ENCODE results near the gene PRCP. TPM values are rescaled to one million over a fixed set of nuclear protein-coding genes. Genes with fewer than 3 reads are reported as not detected.
A peak's percentile ranks its signal among the peaks of the same experiment; 100 is the strongest.

The PRCP gene
- total RNA-seq, 2 donors from 2014 or later: 23.0 to 28.7 TPM

- ATAC-seq: no peak
- H3K9me3 ChIP-seq (ENCODE audit: control insufficient read depth, low read length, poor library complexity, severe bottlenecking): no peaks in the 10 kb centered on the region
- Mint-ChIP-seq H3K4me1 (peaks cover 25% of the 10 kb centered on the region), H3K4me3 (no peak overlapping the region), H3K27me3 (no peaks in the 10 kb centered on the region), H3K36me3 (ENCODE audit: low read depth) (peaks cover 6% of the 10 kb centered on the region), H3K27ac (no peak overlapping the region)
- DNase-seq: no peak
Measured at GRCh38 chr11:82874646-82875523, 25.3 kb downstream of the PRCP start.

DNA sequence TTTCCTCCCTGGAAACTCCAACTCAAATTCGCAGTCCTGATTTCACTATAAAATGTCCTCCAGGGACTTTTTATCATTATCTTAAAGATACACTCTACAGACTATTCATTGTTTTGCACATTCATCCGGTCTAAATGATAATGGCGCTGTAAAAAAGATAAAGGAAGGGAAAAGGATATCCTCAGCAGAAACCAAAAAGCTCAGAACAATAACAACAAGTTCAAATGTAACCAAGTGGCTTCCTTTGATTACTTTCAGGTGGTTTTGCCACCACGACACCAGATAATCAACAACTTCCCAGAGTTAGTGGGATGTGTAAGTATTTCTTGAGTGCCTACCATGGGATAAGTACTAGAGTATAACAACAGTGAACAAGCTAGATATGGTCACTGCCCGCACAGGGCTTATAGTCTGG is 26.3 kb downstream of the PRCP start:
- no peaks in the 10 kb centered on the region for H3K9me3 ChIP-seq (ENCODE audit: control insufficient read depth, low read length, poor library complexity, severe bottlenecking)
- DNase-seq (no peak), ATAC-seq (peak; percentile 84)
- peak overlapping the region; percentile 82 for H3K27ac Mint-ChIP-seq
- peaks cover 25% of the 10 kb centered on the region for H3K4me1 Mint-ChIP-seq
- H3K4me3 Mint-ChIP-seq: peak overlapping the region; percentile 41
- H3K27me3 Mint-ChIP-seq: no peaks in the 10 kb centered on the region
- H3K36me3 Mint-ChIP-seq (ENCODE audit: low read depth): peaks cover 4% of the 10 kb centered on the region

DNA sequence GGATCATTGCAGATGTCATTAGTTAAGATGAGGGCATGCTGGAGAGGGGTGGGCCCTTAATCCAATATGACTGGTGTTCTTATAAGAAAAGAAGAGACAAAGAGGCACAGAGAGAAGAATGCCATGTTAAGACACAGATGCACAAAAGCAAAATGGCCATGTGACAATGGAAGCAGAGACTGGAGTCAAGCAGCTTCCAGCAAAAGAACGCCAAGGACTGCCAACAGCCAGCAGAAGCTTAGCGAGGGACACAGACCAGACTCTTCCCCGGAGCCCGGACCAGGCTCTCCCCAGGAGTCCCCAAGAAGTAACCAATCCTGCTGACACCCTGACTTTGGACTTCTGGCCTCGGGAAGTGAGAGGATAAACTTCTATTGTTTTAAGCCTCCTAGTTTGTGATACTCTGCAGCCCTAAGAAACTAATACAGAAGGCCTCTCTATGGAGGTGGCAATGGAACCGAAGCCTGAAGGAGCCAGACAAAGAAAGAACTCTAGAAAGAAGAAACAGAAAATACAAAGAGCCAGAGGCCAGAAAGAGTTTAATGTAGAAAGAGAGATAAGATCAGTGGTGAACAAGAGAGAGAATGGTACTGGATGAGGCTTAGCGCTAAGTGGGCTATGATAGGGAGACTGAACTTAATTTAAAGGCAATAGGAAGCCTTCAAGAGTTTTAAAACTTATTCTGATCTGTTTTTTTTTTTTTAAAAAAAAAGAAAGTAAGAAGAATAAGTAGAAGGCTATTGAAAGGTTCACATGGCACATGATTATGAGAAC is 27.7 kb downstream of the PRCP start:
- Mint-ChIP-seq H3K27ac (peak overlapping the region; percentile 69), H3K4me1 (peaks cover 27% of the 10 kb centered on the region)

GRCh38 chr11:82871646-82872045 is 28.6 kb downstream of the PRCP start:
- Mint-ChIP-seq H3K27me3 (no peaks in the 10 kb centered on the region), H3K27ac (peak overlapping the region; percentile 1), H3K4me1 (peaks cover 30% of the 10 kb centered on the region), H3K36me3 (ENCODE audit: low read depth) (peaks cover 2% of the 10 kb centered on the region), H3K4me3 (no peak overlapping the region)
- no peak for ATAC-seq
- no peaks in the 10 kb centered on the region for H3K9me3 ChIP-seq (ENCODE audit: control insufficient read depth, low read length, poor library complexity, severe bottlenecking)
- no peak for DNase-seq

More for the DNA sequence above, 27.7 kb downstream of the PRCP start:
- Mint-ChIP-seq H3K27me3 (no peaks in the 10 kb centered on the region), H3K36me3 (ENCODE audit: low read depth) (peaks cover 4% of the 10 kb centered on the region), H3K4me3 (no peak overlapping the region)
- DNase-seq: no peak
- H3K9me3 ChIP-seq (ENCODE audit: control insufficient read depth, low read length, poor library complexity, severe bottlenecking): no peaks in the 10 kb centered on the region
- no peak for ATAC-seq

DNA sequence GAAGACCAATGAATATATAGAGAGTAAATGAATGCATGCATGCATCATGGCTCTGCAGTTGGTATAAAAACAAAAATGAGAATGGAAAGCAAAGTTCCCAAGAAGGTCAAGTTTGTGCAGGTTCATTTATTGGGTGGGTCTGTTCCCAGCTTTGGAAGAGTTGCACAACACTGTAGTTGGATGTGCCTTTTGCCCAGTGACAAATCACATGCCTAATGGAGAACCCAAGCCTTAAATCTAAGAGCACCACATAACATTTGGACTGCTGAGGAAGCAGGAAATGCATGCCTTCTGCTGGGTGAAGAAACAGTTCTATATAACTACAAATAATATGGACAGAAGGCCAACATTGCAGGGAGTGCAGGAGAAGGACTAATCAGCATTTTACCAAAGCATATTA is 30.6 kb downstream of the PRCP start:
- Mint-ChIP-seq H3K4me1 (peaks cover 24% of the 10 kb centered on the region), H3K36me3 (ENCODE audit: low read depth) (peaks cover 2% of the 10 kb centered on the region), H3K27ac (peak overlapping the region; percentile 77), H3K27me3 (no peaks in the 10 kb centered on the region), H3K4me3 (no peak overlapping the region)
- DNase-seq (no peak), ATAC-seq (no peak)
- H3K9me3 ChIP-seq (ENCODE audit: control insufficient read depth, low read length, poor library complexity, severe bottlenecking): no peaks in the 10 kb centered on the region

- H3K4me3 Mint-ChIP-seq: no peak overlapping the region
- DNase-seq (peak; percentile 44 to 69 (median 52)), ATAC-seq (peak; percentile 69)
- no peaks in the 10 kb centered on the region for H3K9me3 ChIP-seq (ENCODE audit: control insufficient read depth, low read length, poor library complexity, severe bottlenecking)
- H3K4me1 Mint-ChIP-seq: peaks cover 13% of the 10 kb centered on the region
- peaks cover under 1% of the 10 kb centered on the region for H3K36me3 Mint-ChIP-seq (ENCODE audit: low read depth)
- no peaks in the 10 kb centered on the region for H3K27me3 Mint-ChIP-seq
- H3K27ac Mint-ChIP-seq: peak overlapping the region; percentile 43
Measured at GRCh38 chr11:82867495-82868082, 32.6 kb downstream of the PRCP start.

DNA sequence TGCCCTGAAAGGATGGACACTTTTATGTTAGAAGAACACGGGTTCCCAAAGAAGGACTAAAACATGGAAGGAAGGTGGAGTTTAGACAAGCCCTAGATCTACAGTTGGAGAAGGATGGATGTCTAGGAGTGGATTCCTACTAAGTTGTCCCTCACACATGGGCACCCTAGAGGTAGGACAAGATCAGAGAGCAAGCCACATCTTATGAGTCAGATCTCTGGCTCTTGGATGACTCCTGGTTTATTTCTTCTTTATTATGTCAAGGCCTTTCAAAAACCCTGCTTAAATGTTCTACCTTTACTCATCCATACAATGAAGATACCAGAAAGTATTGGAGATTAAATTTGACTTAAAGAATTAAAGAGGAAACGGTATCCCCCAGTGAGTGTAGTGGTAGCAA is 34.4 kb downstream of the PRCP start:
- H3K9me3 ChIP-seq (ENCODE audit: control insufficient read depth, low read length, poor library complexity, severe bottlenecking): no peaks in the 10 kb centered on the region
- Mint-ChIP-seq H3K27me3 (no peaks in the 10 kb centered on the region), H3K27ac (no peak overlapping the region), H3K4me3 (no peak overlapping the region), H3K4me1 (peaks cover 10% of the 10 kb centered on the region), H3K36me3 (ENCODE audit: low read depth) (no peaks in the 10 kb centered on the region)
- no peak for ATAC-seq
- DNase-seq: no peak

DNA sequence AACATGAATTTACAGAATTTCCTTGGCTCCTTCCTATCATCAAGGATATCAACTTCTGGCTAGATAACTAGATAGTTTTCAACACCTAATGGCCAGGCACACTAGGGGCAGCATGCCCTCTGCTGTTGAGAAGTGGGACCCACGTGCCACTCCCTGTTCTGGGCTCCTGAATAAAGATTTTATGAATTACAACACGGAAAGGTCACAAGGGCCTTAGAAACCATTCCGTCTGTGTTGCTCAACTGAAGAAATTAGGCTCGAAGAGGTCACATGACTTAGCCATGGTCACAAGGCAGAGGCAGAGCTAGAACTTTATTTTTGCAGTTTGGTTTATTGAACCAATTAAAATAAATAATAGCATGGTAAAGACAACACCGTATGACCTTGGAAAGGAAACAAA is 36.0 kb downstream of the PRCP start:
- no peak for DNase-seq
- peak; percentile 46 for ATAC-seq

DNA sequence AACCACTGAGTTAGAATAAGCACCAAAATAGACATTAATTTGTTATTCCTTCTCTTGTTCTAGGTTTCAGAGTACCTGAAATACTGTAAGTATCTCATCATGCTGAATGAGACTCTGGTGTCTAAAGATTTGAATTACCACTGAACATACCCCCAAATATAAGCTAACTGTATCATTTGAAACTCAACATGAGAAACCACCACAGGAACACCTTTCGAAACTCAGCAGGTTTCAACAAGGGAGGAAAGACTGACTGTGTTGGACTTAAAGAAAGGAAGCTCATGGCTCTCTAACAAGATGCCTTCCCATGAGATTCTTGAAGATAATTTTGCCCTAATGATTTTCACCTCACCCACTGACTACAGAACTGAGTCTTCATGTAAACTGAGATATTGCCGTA is 37.0 kb downstream of the PRCP start:
- DNase-seq (no peak), ATAC-seq (no peak)
- H3K9me3 ChIP-seq (ENCODE audit: control insufficient read depth, low read length, poor library complexity, severe bottlenecking): no peaks in the 10 kb centered on the region
- Mint-ChIP-seq H3K27me3 (no peaks in the 10 kb centered on the region), H3K36me3 (ENCODE audit: low read depth) (no peaks in the 10 kb centered on the region), H3K4me1 (peaks cover 10% of the 10 kb centered on the region), H3K27ac (no peak overlapping the region), H3K4me3 (no peak overlapping the region)

More for the DNA sequence above, 36.0 kb downstream of the PRCP start:
- no peaks in the 10 kb centered on the region for H3K9me3 ChIP-seq (ENCODE audit: control insufficient read depth, low read length, poor library complexity, severe bottlenecking)
- no peaks in the 10 kb centered on the region for H3K36me3 Mint-ChIP-seq (ENCODE audit: low read depth)
- H3K27ac Mint-ChIP-seq: no peak overlapping the region
- H3K4me3 Mint-ChIP-seq: no peak overlapping the region
- no peaks in the 10 kb centered on the region for H3K27me3 Mint-ChIP-seq
- peaks cover 10% of the 10 kb centered on the region for H3K4me1 Mint-ChIP-seq

DNA sequence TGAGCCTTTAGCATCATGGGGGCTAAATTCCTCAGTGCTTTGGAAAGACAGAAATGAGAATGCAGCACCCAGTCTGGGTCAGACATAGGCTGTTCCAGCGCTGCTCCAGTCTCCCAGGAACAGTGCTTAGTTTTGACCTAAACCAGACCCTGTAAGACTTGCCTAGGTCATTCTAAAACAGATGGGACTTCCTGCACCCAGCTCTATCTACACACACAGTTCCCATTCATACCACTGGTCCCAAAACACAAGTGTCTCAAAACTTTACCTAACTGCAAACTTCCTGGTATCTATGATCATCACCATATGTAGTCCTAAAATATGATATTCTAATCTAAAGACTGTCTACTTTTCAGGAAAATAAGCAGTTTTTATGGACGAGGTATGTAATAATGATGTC is 37.9 kb downstream of the PRCP start:
- DNase-seq (no peak), ATAC-seq (no peak)
- Mint-ChIP-seq H3K36me3 (ENCODE audit: low read depth) (no peaks in the 10 kb centered on the region), H3K27me3 (no peaks in the 10 kb centered on the region), H3K4me1 (peaks cover 7% of the 10 kb centered on the region), H3K4me3 (no peak overlapping the region), H3K27ac (no peak overlapping the region)
- no peaks in the 10 kb centered on the region for H3K9me3 ChIP-seq (ENCODE audit: control insufficient read depth, low read length, poor library complexity, severe bottlenecking)

DNA sequence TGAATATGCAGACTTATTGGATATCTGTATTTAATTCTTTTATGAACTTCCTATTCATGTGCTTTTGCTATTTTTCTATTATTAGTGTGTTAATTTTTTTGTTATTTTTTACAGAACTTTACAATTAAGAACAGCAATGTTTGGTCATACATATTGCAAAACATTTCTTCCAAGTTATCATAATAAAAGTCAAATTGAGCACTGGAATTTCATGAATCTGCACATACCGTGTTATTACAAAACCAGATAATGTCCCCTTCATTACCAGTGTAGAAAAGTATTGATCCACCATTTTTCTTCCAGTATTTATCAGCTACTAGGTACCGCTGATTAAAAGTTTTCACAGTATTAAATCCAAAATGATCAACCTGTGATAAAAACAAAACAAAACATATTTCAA is 40.5 kb downstream of the PRCP start:
- no peak overlapping the region for H3K27ac Mint-ChIP-seq
- H3K27me3 Mint-ChIP-seq: no peaks in the 10 kb centered on the region
- H3K4me1 Mint-ChIP-seq: peaks cover 5% of the 10 kb centered on the region
- ATAC-seq: no peak
- H3K9me3 ChIP-seq (ENCODE audit: control insufficient read depth, low read length, poor library complexity, severe bottlenecking): no peaks in the 10 kb centered on the region
- no peak overlapping the region for H3K4me3 Mint-ChIP-seq
- no peaks in the 10 kb centered on the region for H3K36me3 Mint-ChIP-seq (ENCODE audit: low read depth)
- no peak for DNase-seq

GRCh38 chr11:82858556-82859091 is 41.6 kb downstream of the PRCP start:
- Mint-ChIP-seq H3K4me3 (no peak overlapping the region), H3K4me1 (peaks cover 5% of the 10 kb centered on the region), H3K27me3 (no peaks in the 10 kb centered on the region), H3K36me3 (ENCODE audit: low read depth) (no peaks in the 10 kb centered on the region), H3K27ac (peak overlapping the region; percentile 24)
- ATAC-seq (no peak), DNase-seq (no peak)
- no peaks in the 10 kb centered on the region for H3K9me3 ChIP-seq (ENCODE audit: control insufficient read depth, low read length, poor library complexity, severe bottlenecking)

DNA sequence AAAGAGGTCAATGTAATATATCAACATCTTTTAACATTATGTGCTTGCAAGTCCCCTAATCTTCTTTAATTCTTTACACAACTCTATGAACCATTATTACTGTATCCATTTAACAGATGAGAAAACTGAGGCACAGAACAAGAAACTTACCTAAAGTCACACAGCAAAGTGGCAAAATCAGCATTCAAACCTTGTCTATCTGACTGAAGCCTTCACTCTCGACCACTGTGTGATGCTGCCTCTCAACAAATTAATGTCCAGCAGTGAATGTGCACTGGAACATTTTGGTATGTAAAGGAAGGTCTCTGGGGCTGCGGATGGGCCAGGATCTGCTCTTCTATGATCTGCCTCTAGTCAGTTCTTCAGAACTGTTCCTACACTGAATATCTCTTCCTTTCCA is 42.1 kb downstream of the PRCP start:
- H3K27ac Mint-ChIP-seq: peak overlapping the region; percentile 24
- ATAC-seq: no peak
- no peak overlapping the region for H3K4me3 Mint-ChIP-seq

More for the DNA sequence above, 42.1 kb downstream of the PRCP start:
- Mint-ChIP-seq H3K27me3 (no peaks in the 10 kb centered on the region), H3K36me3 (ENCODE audit: low read depth) (no peaks in the 10 kb centered on the region), H3K4me1 (peaks cover 8% of the 10 kb centered on the region)
- H3K9me3 ChIP-seq (ENCODE audit: control insufficient read depth, low read length, poor library complexity, severe bottlenecking): no peaks in the 10 kb centered on the region
- DNase-seq: no peak
